Measurements from ENCODE around the gene GRIN2A.

The GRIN2A gene

GRCh38 chr16:10169904-10170410, 12.3 kb downstream of the GRIN2A start:
- ATAC-seq: no peak
- TF ChIP-seq ISL1 (CRISPR knock-in tag; IDR thresholded peaks at IDR 0.05) (no peak), ESRRG (CRISPR knock-in tag; IDR thresholded peaks at IDR 0.05) (no peak), OSR1 (CRISPR knock-in tag; IDR thresholded peaks at IDR 0.05) (no peak), TSHZ2 (CRISPR knock-in tag; IDR thresholded peaks at IDR 0.05) (no peak), CSDC2 (CRISPR knock-in tag; IDR thresholded peaks at IDR 0.05) (no peak), GLIS3 (CRISPR knock-in tag; IDR thresholded peaks at IDR 0.05) (no peak), PATZ1 (CRISPR knock-in tag; IDR thresholded peaks at IDR 0.05; ENCODE audit: borderline replicate concordance) (no peak), TOX (CRISPR knock-in tag; IDR thresholded peaks at IDR 0.05; ENCODE audit: borderline replicate concordance) (no peak)
- TF ChIP-seq, protein P1, sequence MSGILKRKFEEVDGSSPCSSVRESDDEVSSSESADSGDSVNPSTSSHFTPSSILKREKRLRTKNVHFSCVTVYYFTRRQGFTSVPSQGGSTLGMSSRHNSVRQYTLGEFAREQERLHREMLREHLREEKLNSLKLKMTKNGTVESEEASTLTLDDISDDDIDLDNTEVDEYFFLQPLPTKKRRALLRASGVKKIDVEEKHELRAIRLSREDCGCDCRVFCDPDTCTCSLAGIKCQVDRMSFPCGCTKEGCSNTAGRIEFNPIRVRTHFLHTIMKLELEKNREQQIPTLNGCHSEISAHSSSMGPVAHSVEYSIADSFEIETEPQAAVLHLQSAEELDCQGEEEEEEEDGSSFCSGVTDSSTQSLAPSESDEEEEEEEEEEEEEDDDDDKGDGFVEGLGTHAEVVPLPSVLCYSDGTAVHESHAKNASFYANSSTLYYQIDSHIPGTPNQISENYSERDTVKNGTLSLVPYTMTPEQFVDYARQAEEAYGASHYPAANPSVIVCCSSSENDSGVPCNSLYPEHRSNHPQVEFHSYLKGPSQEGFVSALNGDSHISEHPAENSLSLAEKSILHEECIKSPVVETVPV (CRISPR knock-in tag; IDR thresholded peaks at IDR 0.05): no peak

GRCh38 chr16:10169031-10169430, 13.2 kb downstream of the GRIN2A start:
- no peak for ATAC-seq
- TF ChIP-seq PATZ1 (CRISPR knock-in tag; IDR thresholded peaks at IDR 0.05; ENCODE audit: borderline replicate concordance) (no peak), PPARA (CRISPR knock-in tag; IDR thresholded peaks at IDR 0.05; ENCODE audit: borderline replicate concordance) (no peak), ISL1 (CRISPR knock-in tag; IDR thresholded peaks at IDR 0.05) (no peak), POU6F1 (CRISPR knock-in tag; IDR thresholded peaks at IDR 0.05; ENCODE audit: borderline replicate concordance, low read depth) (no peak), SNAI2 (CRISPR knock-in tag; IDR thresholded peaks at IDR 0.05) (no peak), ZNF8 (CRISPR knock-in tag; IDR thresholded peaks at IDR 0.05) (no peak), ZC3H10 (CRISPR knock-in tag; IDR thresholded peaks at IDR 0.05) (no peak), RARB (CRISPR knock-in tag; IDR thresholded peaks at IDR 0.05) (no peak), ARNTL (CRISPR knock-in tag; IDR thresholded peaks at IDR 0.05; ENCODE audit: borderline replicate concordance, low read depth) (no peak), TOX (CRISPR knock-in tag; IDR thresholded peaks at IDR 0.05; ENCODE audit: borderline replicate concordance) (no peak), ESRRG (CRISPR knock-in tag; IDR thresholded peaks at IDR 0.05) (no peak), OSR1 (CRISPR knock-in tag; IDR thresholded peaks at IDR 0.05) (no peak)
- TF ChIP-seq, protein P1 (CRISPR knock-in tag; IDR thresholded peaks at IDR 0.05): no peak

DNA sequence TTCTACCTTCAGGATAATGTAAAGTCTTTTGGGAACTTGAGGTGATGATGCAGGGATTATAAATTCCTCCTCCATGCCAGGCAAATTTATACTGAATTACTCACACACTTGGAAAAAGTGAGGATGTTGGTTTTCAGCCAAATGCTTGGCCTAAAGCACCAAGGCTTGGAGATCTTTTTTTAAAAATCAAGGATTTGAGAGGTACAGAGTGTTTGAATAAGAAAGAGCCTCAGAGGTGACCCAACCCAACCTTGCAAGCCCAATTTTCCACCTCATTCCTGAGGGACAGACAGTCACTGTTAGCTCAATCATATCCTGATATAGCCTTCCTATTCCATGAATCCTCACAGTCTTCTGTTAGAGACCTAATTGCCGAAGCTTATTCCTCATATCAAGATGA, 14.0 kb downstream of the GRIN2A start:
- TF ChIP-seq PPARA (CRISPR knock-in tag; IDR thresholded peaks at IDR 0.05; ENCODE audit: borderline replicate concordance) (no peak), SNAI2 (CRISPR knock-in tag; IDR thresholded peaks at IDR 0.05) (no peak), ZNF8 (CRISPR knock-in tag; IDR thresholded peaks at IDR 0.05) (no peak), CSDC2 (CRISPR knock-in tag; IDR thresholded peaks at IDR 0.05) (no peak), RARB (CRISPR knock-in tag; IDR thresholded peaks at IDR 0.05) (no peak), PATZ1 (CRISPR knock-in tag; IDR thresholded peaks at IDR 0.05; ENCODE audit: borderline replicate concordance) (no peak)
- no peak for ATAC-seq

All from SK-N-SH treated with all-trans-retinoic acid at 6 μM for 48 hours (cell line).